Measurements from ENCODE around the gene ATP1A3.
A peak's percentile ranks its signal among the peaks of the same experiment; 100 is the strongest.

The ATP1A3 gene

GRCh38 chr19:41967054-41967783, 26.8 kb downstream of the ATP1A3 start:
- DNase-seq (ENCODE audit: low read depth) = no peak
- no peak overlapping the region for H3K4me3 ChIP-seq (ENCODE audit: low read depth, low read length)
- no peak for TF ChIP-seq CTCF (IDR thresholded peaks at IDR 0.05; ENCODE audit: insufficient read depth, low read depth, low read length, missing control alignments)

GRCh38 chr19:41965106-41965505, 28.9 kb downstream of the ATP1A3 start:
- TF ChIP-seq CTCF (IDR thresholded peaks at IDR 0.05; ENCODE audit: insufficient read depth, low read depth, low read length, missing control alignments) = no peak
- no peak overlapping the region for H3K4me3 ChIP-seq (ENCODE audit: low read depth, low read length)
- DNase-seq (ENCODE audit: low read depth) = no peak

- no peak for TF ChIP-seq CTCF (IDR thresholded peaks at IDR 0.05; ENCODE audit: insufficient read depth, low read depth, low read length, missing control alignments)
- no peak overlapping the region for H3K4me3 ChIP-seq (ENCODE audit: low read depth, low read length)
- no peak for DNase-seq (ENCODE audit: low read depth)
These were observed 33.1 kb downstream of the ATP1A3 start for GRCh38 chr19:41960973-41961372.

- peak; percentile 41 for TF ChIP-seq CTCF (IDR thresholded peaks at IDR 0.05; ENCODE audit: insufficient read depth, low read depth, low read length, missing control alignments)
- peak; percentile 93 for DNase-seq (ENCODE audit: low read depth)
These were observed 34.7 kb downstream of the ATP1A3 start, which contains the start of gene RABAC1 for GRCh38 chr19:41959056-41960053. Gene RABAC1 (minus strand): TSS chr19:41959321. CDS start chr19:41959292, 29 bp downstream.

GRCh38 chr19:41958367-41959055, 35.5 kb downstream of the ATP1A3 start:
- H3K4me3 ChIP-seq (ENCODE audit: low read depth, low read length) = peak overlapping the region; percentile 85
- no peak for TF ChIP-seq CTCF (IDR thresholded peaks at IDR 0.05; ENCODE audit: insufficient read depth, low read depth, low read length, missing control alignments)
- DNase-seq (ENCODE audit: low read depth) = peak; percentile 79

More at GRCh38 chr19:41959056-41960053, 34.7 kb downstream of the ATP1A3 start, which contains the start of gene RABAC1:
- peak within 1 kb of the TSS; percentile 85 for H3K4me3 ChIP-seq (ENCODE audit: low read depth, low read length)

- peak; percentile 78 for TF ChIP-seq CTCF (IDR thresholded peaks at IDR 0.05; ENCODE audit: insufficient read depth, low read depth, low read length, missing control alignments)
- DNase-seq (ENCODE audit: low read depth) = peak; percentile 86
- H3K4me3 ChIP-seq (ENCODE audit: low read depth, low read length) = peak overlapping the region; percentile 85
These were observed 36.1 kb downstream of the ATP1A3 start for GRCh38 chr19:41957838-41958366.
